ENCODE measurements around the gene CTIF. TPM values are rescaled to one million over a fixed set of nuclear protein-coding genes. Genes with fewer than 3 reads are reported as not detected.

CTIF gene
- total RNA-seq, 6 donors from 2014 or later: 32.1 to 62.4 (median 47.8) TPM

DNA sequence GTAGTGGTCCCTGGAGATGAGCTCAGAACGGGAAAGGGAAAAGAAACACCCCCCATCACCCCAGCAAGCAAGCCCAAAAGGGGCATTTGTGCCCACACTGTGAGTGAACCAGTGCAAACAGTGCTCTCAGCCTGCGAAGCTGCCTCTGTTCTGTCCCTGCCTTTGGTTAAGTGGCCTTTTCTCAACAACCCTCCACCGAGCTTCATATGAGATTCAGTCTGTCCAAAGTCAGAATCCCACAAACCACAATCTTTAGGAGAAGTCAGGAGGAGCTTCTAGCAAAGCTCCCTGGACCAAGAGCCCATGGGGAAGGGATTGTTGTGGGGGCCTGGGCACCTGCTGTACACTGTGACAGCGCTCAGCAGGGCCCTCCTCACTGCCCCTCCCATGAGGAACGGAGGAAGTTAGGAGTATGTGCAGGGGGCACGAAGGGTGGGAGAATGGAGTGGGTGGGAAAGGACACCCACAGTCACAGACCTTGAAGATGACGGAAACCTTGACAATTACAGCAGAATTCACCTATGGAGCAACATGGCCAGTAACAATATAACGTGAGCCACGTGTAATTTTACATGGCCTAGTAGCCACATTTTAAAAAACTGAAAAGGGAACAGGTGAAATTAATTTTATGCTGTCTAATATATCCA lies 292.4 kb downstream of the CTIF start:
- Histone ChIP-seq H3K27ac (no peak overlapping the region), H3K36me3 (no peaks in the 10 kb centered on the region), H3K4me1 (peaks cover 33 to 90% (median 49%) of the 10 kb centered on the region in 4 donors), H3K4me3 (no peak overlapping the region), H3K9me3 (no peaks in the 10 kb centered on the region), H3K27me3 (no peaks in the 10 kb centered on the region)
- ATAC-seq (ENCODE audit: low FRiP score in 2 of 2) (no peak), DNase-seq (peak in 1 of 2 donors; percentile 15)
- 93 to 94% methylated on average over 7 to 9 of the region's 9 CpGs for WGBS, 2 donors
- TF ChIP-seq EP300 (IDR thresholded peaks at IDR 0.05): no peak
- TF ChIP-seq POLR2A (IDR thresholded peaks at IDR 0.05): no peak
- TF ChIP-seq, protein P1, sequence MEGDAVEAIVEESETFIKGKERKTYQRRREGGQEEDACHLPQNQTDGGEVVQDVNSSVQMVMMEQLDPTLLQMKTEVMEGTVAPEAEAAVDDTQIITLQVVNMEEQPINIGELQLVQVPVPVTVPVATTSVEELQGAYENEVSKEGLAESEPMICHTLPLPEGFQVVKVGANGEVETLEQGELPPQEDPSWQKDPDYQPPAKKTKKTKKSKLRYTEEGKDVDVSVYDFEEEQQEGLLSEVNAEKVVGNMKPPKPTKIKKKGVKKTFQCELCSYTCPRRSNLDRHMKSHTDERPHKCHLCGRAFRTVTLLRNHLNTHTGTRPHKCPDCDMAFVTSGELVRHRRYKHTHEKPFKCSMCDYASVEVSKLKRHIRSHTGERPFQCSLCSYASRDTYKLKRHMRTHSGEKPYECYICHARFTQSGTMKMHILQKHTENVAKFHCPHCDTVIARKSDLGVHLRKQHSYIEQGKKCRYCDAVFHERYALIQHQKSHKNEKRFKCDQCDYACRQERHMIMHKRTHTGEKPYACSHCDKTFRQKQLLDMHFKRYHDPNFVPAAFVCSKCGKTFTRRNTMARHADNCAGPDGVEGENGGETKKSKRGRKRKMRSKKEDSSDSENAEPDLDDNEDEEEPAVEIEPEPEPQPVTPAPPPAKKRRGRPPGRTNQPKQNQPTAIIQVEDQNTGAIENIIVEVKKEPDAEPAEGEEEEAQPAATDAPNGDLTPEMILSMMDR (IDR thresholded peaks at IDR 0.05): no peak
- TF ChIP-seq POLR2AphosphoS5 (IDR thresholded peaks at IDR 0.05): no peak

DNA sequence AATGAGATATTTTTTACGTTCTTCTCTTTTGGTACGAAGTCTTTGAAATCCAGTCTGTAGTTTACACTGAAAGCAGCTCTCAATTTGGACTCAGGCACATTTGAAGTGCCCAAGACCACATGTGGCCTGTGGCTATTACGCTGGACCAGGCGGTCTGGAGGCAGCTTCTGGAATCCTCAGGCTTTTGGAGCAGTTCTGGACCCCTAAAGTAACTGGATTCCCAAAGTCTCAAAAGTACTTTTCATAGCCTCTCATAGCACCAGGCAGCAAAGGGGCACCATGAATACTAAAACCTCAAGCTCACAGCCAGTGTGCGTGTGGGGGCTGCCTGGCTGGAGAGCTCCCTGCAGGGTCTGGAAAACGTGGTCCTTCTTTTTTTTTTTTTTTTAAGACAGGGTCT lies 293.0 kb downstream of the CTIF start:
- Histone ChIP-seq H3K36me3 (no peaks in the 10 kb centered on the region), H3K27ac (no peak overlapping the region), H3K27me3 (no peaks in the 10 kb centered on the region), H3K4me1 (peaks cover 33 to 84% (median 50%) of the 10 kb centered on the region in 4 donors), H3K4me3 (no peak overlapping the region), H3K9me3 (no peaks in the 10 kb centered on the region)
- TF ChIP-seq POLR2AphosphoS5 (IDR thresholded peaks at IDR 0.05): no peak
- no peak for TF ChIP-seq EP300 (IDR thresholded peaks at IDR 0.05)
- TF ChIP-seq, protein P1 (IDR thresholded peaks at IDR 0.05): no peak
- no peak for TF ChIP-seq POLR2A (IDR thresholded peaks at IDR 0.05)
- 93 to 94% methylated on average over 6 of the region's 6 CpGs for WGBS, 2 donors
- ATAC-seq (ENCODE audit: low FRiP score in 2 of 2) (no peak), DNase-seq (no peak)

DNA sequence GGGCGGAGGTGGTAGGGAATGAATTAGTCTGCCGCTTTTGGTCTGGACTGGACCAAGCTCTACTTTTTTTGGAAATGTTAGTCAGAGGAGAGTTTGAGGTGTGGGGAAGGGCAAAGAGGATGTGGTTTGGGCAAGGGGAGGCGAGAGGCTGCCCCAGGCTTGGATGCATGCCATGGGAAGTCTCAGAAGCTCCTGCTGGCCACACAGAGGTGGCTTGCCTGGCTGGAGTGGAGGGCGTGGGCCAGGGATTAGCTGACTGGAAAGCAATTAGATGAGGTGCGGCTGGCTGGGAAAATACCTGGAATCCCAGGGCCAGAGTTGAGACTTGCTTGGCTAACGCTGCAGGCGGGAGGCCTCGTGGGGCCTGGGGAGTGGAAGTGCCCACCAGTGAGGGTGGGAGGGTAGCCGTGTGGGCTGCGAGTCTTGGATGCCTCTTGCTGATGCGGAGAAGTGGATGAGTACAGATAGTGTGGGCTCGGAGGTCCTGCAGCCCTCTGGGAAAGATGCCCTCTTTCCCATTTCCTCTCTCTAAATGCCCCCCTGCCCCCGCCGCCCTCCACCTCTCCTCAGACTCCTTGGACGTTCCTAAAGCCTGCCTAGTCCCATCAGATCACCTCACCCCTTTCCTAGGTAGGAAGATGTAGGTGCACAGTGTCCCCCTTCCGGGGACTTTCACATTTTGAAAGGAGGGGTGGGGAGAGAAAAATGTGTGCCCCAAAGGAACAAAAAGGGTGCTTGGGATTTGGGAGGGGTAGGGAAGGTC lies 294.3 kb downstream of the CTIF start:
- Histone ChIP-seq H3K27me3 (no peaks in the 10 kb centered on the region), H3K9me3 (no peaks in the 10 kb centered on the region), H3K36me3 (no peaks in the 10 kb centered on the region), H3K27ac (peak overlapping the region in 3 of 4 donors; percentile 37 to 79 (median 61)), H3K4me3 (peak overlapping the region in 2 of 4 donors; percentile 0 to 27), H3K4me1 (peaks cover 34 to 71% (median 44%) of the 10 kb centered on the region in 4 donors)
- TF ChIP-seq, protein P1 (IDR thresholded peaks at IDR 0.05): no peak
- peak in 1 of 2 donors; percentile 7 for TF ChIP-seq POLR2AphosphoS5 (IDR thresholded peaks at IDR 0.05)
- TF ChIP-seq POLR2A (IDR thresholded peaks at IDR 0.05): no peak
- peak; percentile 20 to 26 for ATAC-seq (ENCODE audit: low FRiP score in 2 of 2)
- DNase-seq: peak in 1 of 2 donors; percentile 77
- WGBS, 2 donors: 37 to 63% methylated on average over 16 of the region's 16 CpGs

DNA sequence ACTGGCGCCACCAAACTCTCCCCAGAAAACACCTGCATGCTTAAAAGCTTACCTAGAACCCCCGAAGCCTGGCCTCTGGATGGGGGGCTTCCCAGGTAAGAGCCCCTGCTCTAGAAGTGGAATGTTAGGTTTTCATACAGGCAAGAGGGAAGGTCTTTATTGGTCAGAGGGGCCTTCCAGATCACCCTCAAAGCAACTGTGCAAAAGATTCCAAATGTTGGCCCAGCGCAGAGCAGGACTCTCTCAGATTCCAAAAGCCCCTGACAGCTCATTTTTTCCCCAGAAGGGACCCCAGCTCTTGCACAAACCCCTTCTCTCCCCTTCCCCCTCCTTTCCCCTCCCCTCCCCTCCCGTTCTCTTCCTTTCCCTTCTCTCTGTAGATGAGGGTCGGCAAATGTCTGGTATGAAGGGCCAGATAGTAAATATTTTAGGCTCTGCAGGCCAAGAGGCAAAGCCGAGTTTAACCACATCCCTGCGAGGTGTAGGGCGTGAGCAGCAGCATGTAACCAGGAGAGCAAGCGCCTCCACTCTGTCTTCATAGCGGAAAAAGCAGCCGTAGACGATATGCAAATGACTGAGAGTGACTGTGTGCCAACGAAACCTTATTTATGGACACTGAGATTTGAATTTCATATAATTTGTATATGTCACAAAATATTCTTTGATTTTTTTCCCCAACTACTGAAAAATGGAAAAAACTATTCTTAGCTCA lies 295.0 kb downstream of the CTIF start:
- H3K27me3 ChIP-seq: no peaks in the 10 kb centered on the region
- H3K9me3 ChIP-seq: no peaks in the 10 kb centered on the region
- H3K27ac ChIP-seq: peak overlapping the region; percentile 37 to 79 (median 58)
- DNase-seq (peak in 1 of 2 donors; percentile 42), ATAC-seq (ENCODE audit: low FRiP score in 2 of 2) (peak in 1 of 2 donors; percentile 31)
- TF ChIP-seq POLR2AphosphoS5 (IDR thresholded peaks at IDR 0.05): no peak
- no peak for TF ChIP-seq POLR2A (IDR thresholded peaks at IDR 0.05)
- TF ChIP-seq, protein P1 (IDR thresholded peaks at IDR 0.05): no peak
- TF ChIP-seq EP300 (IDR thresholded peaks at IDR 0.05): no peak
- peak overlapping the region in 3 of 4 donors; percentile 13 to 27 (median 22) for H3K4me3 ChIP-seq
- no peaks in the 10 kb centered on the region for H3K36me3 ChIP-seq
- H3K4me1 ChIP-seq: peaks cover 31 to 71% (median 49%) of the 10 kb centered on the region in 4 donors
- WGBS, 2 donors: 65 to 68% methylated on average over 13 of the region's 13 CpGs
